ENCODE data around the gene INPP1.

INPP1 gene

GRCh38 chr2:190362894-190363293 lies 19.5 kb downstream of the INPP1 start:
- no peak for DNase-seq (ENCODE audit: low spot score)

- no peak for DNase-seq (ENCODE audit: low spot score)
Measured at GRCh38 chr2:190365499-190366204, 22.3 kb downstream of the INPP1 start.

GRCh38 chr2:190366248-190366753 lies 22.9 kb downstream of the INPP1 start:
- DNase-seq (ENCODE audit: low spot score): no peak

DNA sequence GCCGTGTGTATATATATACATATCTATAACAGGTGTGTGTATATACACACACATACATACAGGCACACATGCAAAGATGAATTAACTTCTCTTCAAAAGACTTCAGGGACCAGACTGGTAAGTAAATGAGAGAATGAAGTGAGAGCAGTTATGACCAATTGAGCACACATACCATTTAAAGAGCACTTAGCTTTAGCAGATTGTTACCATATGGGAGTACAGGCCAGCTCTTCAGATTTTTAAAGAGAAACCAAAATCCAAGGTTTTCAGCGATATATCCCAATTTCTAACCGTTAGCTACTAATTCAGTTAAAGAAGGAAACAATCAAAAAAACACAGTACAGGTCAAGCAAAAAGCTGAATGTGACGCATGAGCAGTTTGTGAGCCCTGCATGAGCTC lies 23.7 kb downstream of the INPP1 start:
- no peak for DNase-seq (ENCODE audit: low spot score)

GRCh38 chr2:190369635-190370034 lies 26.2 kb downstream of the INPP1 start:
- DNase-seq (ENCODE audit: low spot score): no peak

- no peak for DNase-seq (ENCODE audit: low spot score)
Measured at GRCh38 chr2:190376083-190376482, 32.7 kb downstream of the INPP1 start.

DNA sequence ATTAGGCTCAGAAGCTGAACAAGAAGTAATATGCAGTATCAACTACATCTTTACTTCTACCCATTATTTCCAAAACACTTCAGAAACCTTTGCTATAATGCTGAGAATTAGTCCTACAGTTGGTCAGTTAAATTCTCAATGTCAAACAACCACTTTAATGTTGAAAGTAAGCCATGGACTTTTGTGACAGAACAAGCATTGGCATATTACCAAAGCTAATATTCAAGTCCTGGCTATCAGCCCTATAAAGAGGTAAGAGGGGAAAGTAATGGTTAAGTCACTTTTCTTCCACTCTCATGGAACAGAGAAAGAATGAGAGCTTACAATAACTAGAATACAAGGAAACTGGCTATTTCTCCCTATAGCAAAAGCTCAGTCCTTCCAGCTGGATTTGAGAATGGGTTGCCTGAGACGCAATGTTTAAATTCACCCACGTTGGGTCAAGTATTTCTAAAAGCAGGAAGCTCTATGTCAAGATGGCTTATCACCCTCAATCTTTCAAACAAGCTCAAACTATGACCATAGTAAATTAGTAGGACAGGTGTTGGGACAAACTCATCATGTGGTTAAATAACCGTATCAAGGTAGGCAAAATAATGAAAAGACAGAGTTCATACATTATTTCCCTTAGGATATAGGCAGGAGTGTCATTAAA lies 33.3 kb downstream of the INPP1 start:
- no peak for DNase-seq (ENCODE audit: low spot score)

DNA sequence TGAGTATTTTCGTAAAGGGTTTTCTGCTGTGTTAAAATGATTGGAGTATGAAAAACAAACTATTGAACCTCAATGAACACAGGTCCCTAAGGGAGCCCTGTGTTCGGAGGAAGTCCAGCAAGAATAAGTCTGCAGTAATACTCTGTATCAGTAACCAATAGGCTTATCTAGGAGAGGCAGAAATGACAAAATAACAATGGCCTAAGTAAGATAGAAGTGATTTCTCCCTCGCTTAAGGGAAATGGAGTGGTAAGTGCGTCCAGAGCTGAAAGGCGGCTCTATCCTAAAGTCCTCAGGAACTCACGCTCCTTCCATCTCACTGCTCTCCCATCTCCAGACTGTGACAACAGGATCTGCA lies 35.5 kb downstream of the INPP1 start:
- DNase-seq (ENCODE audit: low spot score): no peak

DNA sequence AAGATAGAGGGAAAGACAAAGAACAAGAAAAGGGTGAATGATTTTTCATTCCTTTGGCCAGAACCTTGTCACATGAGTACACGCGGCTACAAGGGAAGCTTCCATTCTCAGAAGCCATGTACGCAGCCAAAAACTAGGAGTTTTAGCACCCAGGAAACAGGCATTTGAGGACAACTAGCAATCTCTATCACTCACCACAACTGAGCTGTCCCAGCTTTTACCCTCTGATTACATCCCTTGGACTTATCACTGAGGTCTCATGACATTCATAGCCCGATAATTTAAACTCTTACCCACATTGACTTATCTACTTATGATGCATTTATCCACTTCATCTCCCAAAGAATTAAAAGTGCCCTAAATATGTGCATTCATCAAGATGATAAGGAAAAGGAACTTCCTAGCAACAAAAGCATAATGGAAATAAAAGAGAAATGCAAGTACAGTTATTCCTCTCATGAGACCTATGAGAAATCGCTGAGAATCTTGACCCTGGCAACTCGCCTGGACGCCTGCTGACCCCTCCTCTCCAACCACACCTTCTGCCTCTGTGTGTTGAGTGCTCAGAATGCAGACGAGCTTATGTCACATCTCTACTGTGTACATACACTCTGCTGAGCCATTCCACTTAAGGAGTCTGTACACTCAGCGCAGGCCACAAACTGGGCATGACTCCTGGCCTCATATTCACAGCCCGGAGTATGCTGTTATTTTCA lies 36.0 kb downstream of the INPP1 start:
- DNase-seq (ENCODE audit: low spot score): no peak

GRCh38 chr2:190380962-190381412 lies 37.6 kb downstream of the INPP1 start:
- no peak for DNase-seq (ENCODE audit: low spot score)

GRCh38 chr2:190382851-190383250 lies 39.5 kb downstream of the INPP1 start:
- DNase-seq (ENCODE audit: low spot score): peak; percentile 46

GRCh38 chr2:190387422-190387821 lies 44.0 kb downstream of the INPP1 start:
- no peak for DNase-seq (ENCODE audit: low spot score)

GRCh38 chr2:190396271-190396670 lies 52.9 kb downstream of the INPP1 start:
- DNase-seq (ENCODE audit: low spot score): no peak

DNA sequence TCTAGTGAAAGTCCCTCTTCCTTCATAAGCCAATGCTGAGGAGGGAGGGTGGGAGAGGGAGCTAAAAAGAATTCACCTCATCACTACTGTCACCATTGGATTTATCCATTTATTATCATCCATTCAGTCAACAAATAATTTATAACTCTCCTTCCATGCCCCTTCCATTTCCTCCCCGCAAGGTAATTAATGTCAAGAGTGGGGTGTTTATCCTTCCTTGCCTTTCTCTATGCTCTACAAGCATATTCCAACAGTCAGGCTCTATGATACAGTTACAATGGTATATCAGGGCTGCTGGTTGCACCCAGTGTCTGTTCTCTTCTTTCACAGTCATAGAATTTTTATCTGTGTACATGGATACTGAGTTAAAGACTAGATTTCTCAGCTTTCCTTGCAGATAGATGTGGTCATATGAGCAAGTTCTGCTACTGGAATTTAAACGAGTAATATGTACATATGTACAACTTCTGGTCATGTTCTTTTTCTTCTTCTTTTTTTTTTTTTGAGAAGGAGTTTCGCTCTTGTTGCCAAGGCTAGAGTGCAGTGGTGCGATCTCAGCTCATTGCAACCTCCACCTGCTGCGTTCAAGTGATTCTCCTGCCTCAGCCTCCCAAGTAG lies 59.7 kb downstream of the INPP1 start:
- no peak for DNase-seq (ENCODE audit: low spot score)

GRCh38 chr2:190404487-190404886 lies 61.1 kb downstream of the INPP1 start:
- no peak for DNase-seq (ENCODE audit: low spot score)

DNA sequence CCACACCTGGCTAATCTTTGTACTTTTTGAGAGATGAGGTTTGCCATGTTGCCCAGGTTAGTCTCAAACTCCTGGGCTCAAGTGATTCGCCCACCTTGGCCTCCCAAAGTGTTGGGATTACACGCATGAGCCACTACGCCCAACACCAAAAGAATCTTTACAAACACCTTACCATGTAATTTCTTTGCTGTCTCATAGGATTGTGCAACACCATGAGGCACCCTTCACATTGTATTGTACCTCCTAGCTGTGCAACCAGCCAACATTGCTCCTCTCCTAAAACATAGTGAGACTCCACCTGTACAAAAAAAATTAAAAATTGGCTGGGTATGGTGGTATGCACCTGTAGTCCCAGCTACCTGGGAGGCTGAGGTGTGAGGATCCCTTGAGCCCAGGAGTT lies 61.7 kb downstream of the INPP1 start:
- no peak for DNase-seq (ENCODE audit: low spot score)

GRCh38 chr2:190405995-190406394 lies 62.6 kb downstream of the INPP1 start:
- DNase-seq (ENCODE audit: low spot score): no peak

- DNase-seq (ENCODE audit: low spot score): no peak
Measured at GRCh38 chr2:190406805-190407204, 63.4 kb downstream of the INPP1 start.

DNA sequence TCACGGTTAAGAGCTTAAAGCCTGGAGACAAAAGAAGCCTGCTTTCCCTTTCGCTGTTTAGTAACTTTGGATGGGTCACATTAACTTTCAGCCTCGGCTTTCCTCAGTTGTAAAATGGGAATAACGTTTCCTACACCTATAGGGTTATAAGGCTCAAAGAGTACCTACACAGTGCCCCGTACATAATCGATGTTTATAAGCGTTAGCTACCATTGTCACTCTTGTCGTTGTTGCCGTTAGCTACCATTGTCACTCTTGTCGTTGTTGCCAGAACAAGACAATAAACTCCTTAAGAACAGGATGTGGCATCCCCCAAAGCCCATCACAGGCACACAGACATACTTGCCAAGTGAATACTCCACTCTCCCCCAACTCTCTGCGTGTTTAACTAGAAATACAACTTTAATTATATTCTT lies 63.9 kb downstream of the INPP1 start:
- no peak for DNase-seq (ENCODE audit: low spot score)

DNA sequence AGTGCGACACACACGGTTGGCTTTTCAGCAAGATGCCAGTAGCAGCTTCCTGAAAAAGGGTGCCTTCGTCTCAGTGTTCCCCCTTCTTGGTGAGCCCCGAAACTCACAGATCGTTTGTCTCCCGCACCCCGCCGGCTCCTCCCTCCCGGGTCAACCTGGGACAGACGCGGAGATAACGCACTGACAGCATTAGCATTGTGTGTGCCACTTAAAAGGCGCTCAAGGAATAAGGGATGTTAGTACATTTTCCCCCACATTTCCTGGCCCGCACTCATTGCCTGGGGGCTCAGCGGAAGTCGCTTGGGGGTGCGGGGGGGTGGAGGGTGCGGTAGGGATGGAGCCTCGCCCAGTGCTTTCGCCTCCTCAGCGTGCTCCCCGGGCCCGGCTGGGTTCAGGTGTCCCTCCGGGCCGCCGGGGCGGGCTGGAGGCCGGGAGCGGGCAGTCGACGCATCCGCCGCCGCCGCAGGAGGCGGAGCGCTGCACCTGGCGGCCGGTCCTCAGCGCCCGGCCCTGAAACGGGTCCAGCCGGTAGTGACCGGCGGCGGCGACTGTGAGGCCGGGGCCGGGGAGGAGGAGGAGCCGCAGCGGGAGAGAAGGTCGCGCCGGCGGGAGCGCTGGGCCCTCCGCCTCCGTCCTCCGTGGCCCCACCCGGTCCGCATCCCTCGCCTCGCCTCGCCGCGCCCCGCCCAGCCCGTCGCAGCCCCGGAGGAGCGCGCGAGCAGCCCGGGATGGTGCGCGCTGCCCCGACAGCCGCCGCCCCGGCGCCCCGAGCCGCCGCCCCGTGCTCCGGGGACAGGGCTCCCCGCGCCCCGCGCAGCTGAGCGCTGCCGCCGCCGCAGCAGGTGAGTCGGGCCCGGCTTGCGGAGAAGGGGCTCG lies 64.5 kb downstream of the INPP1 start, which contains the start of gene MFSD6:
Gene MFSD6 (plus strand): TSS at position 694 of the 876 bp plus-strand sequence. CDS start 27,675 bp downstream, outside the sequence.
- DNase-seq (ENCODE audit: low spot score): peak; percentile 76

DNA sequence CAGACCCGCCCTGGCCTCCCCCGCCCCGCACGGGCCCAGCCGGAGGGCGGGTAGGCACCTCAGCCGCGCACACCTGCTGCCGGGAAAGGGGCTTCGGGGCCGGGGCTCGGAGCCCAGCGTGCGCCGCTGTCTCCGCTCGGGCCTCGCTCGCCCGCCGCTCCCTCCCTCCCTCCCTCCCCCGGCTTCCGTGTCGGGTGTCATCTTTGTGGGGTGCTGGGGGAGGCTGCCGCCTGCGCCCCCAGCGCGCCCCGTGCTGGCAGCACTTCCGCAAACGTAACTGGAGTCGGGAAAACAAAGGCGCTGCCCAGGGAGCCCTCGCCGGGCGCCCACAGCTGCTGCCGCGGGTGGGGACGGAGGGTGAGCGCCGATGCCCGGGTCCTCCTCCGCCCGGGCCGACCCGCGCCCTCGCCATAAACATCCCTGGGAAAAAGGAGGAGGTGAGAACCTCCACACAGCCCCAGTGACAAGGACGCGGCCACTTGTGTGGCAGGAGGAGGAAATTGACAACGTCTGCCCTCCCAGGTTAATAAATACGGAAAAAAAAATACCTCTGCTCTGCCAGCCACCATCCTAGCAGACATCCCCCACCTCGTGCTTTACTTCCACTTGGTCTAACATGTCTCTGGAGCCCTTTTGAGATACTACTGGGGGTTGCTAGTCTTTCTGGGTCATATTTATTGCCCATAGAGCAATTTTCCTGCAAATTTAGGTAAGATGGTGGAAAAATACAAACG lies 65.3 kb downstream of the INPP1 start:
- peak; percentile 73 for DNase-seq (ENCODE audit: low spot score)
